ENCODE measurements around the gene OSER1.

OSER1 gene

DNA sequence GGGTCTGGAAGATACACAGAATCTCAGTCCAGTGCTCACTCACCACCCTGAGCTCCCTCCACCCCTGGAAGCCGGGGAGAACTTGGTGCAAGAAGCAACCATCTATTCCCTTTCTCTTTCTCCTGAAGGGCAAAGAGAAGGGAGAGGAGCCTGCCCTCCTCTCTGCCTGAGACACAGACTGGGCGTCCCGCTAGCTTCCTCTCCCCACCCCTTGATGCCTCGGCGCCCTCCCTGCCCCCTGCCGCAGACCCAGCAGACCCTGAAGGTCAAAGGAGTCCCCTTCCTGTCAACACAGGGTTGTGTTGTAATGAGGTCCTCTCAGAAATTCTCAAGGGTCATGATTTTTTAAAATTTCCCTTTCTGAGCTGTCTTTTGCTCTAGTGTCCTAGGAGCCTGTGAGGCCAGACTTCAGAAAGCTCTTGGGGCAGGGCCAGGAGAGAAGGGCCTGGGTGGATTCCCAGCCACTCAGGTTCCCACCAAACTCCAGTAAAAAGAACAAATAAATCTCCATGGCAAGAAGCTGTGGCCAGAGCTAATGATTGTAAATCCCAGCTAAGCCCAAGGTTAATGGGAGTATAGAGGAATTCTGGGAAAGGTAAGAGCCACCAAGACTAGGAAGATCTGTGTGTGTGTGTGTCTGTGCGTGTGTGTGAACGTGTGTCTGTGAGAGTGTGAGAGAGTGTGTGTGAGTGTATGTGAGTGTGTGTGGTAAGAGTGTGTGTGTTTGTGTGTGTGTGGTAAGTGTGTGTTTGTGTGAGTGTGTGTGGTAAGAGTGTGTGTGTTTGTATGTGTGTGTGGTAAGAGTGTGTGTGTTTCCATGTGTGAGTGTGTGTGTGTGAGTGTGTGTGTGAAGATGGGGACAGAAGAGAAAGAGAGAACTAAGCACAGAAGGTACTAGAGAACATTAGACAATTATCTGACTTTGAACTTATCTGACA lies 22.5 kb downstream of the OSER1 start:
- H3K27ac Mint-ChIP-seq: peak overlapping the region; percentile 93
- H3K27me3 Mint-ChIP-seq (ENCODE audit: low read depth, poor library complexity): peaks cover 8% of the 10 kb centered on the region
- TF ChIP-seq, protein P1, sequence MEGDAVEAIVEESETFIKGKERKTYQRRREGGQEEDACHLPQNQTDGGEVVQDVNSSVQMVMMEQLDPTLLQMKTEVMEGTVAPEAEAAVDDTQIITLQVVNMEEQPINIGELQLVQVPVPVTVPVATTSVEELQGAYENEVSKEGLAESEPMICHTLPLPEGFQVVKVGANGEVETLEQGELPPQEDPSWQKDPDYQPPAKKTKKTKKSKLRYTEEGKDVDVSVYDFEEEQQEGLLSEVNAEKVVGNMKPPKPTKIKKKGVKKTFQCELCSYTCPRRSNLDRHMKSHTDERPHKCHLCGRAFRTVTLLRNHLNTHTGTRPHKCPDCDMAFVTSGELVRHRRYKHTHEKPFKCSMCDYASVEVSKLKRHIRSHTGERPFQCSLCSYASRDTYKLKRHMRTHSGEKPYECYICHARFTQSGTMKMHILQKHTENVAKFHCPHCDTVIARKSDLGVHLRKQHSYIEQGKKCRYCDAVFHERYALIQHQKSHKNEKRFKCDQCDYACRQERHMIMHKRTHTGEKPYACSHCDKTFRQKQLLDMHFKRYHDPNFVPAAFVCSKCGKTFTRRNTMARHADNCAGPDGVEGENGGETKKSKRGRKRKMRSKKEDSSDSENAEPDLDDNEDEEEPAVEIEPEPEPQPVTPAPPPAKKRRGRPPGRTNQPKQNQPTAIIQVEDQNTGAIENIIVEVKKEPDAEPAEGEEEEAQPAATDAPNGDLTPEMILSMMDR (IDR thresholded peaks at IDR 0.05): no peak
- peak; percentile 55 for DNase-seq
- peak overlapping the region; percentile 82 for H3K4me3 Mint-ChIP-seq
- H3K4me1 Mint-ChIP-seq: peaks cover 49% of the 10 kb centered on the region
- H3K36me3 Mint-ChIP-seq (ENCODE audit: low read depth): no peaks in the 10 kb centered on the region
- H3K9me3 Mint-ChIP-seq: no peaks in the 10 kb centered on the region

DNA sequence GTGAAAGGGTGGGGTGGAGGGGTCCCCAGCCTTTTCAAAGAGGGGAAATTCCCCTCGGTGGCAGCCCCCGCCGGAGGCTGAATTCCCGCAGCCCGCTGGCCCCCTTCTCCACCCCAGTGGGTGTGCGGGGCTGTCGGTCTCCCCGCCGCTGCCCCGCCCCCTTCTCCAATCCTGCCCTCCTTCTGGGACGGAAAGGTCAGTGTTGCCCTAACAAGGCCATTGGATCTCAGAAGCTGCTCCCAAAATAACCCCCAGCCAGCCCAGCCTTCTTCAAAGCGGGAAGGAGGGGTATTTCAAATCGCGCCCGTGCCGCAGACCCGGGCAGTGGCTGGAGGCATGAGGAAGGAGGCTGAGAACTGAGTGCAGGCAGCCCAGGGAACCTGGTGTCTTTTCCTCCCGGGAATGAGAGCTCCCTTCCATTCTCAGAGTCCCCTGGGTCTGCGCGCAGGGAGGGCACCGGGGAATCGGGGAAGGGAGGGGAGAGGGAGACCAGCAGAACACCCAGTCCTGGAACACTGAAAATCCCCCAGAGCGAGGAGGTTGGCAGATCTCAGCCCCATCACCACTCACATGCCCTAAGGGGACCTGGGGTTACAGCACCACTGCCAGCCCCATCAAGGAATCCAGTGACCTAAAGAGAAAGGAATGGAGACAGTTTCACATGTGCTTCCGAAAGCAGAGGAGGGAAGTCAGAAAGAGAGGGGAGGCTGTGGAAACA lies 23.4 kb downstream of the OSER1 start, which contains the start of gene JPH2:
TSS of gene JPH2 (minus strand) at position 135 of the 718 bp plus-strand sequence. CDS start 483 bp downstream, outside the sequence.
- Mint-ChIP-seq H3K27me3 (ENCODE audit: low read depth, poor library complexity) (peaks cover 8% of the 10 kb centered on the region), H3K4me1 (peaks cover 57% of the 10 kb centered on the region), H3K27ac (peak within 1 kb of the TSS; percentile 93), H3K9me3 (no peaks in the 10 kb centered on the region), H3K4me3 (peak within 1 kb of the TSS; percentile 82), H3K36me3 (ENCODE audit: low read depth) (no peaks in the 10 kb centered on the region)
- TF ChIP-seq, protein P1 (IDR thresholded peaks at IDR 0.05): no peak
- peak; percentile 67 for DNase-seq

DNA sequence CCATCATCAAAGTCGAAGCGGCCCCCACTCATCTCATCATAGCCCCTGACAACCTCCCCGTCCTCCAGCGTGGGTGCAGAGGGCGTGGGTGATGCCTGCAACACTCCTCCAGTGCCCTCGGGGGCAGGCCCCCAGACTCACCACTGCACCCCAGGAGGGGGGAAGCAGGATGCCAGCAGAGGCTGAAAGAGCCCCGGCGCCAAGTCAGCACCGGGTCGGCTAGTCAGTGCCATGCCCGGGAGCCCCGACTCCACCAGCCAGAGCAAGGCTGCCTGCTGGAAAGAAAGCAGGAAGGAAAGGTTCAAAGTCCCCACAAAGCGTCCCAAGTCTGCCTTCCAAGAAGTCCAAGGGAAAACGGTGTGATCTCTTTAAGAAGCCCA lies 23.9 kb downstream of the OSER1 start:
- peaks cover 8% of the 10 kb centered on the region for H3K27me3 Mint-ChIP-seq (ENCODE audit: low read depth, poor library complexity)
- peak overlapping the region; percentile 82 for H3K4me3 Mint-ChIP-seq
- DNase-seq: no peak
- no peaks in the 10 kb centered on the region for H3K9me3 Mint-ChIP-seq
- TF ChIP-seq, protein P1 (IDR thresholded peaks at IDR 0.05): no peak
- no peaks in the 10 kb centered on the region for H3K36me3 Mint-ChIP-seq (ENCODE audit: low read depth)
- H3K4me1 Mint-ChIP-seq: peaks cover 62% of the 10 kb centered on the region
- no peak overlapping the region for H3K27ac Mint-ChIP-seq

GRCh38 chr20:44186201-44186600 lies 24.4 kb downstream of the OSER1 start:
- peak overlapping the region; percentile 82 for H3K4me3 Mint-ChIP-seq
- no peaks in the 10 kb centered on the region for H3K36me3 Mint-ChIP-seq (ENCODE audit: low read depth)
- no peak overlapping the region for H3K27ac Mint-ChIP-seq
- H3K9me3 Mint-ChIP-seq: no peaks in the 10 kb centered on the region
- H3K27me3 Mint-ChIP-seq (ENCODE audit: low read depth, poor library complexity): peaks cover 8% of the 10 kb centered on the region
- TF ChIP-seq, protein P1 (IDR thresholded peaks at IDR 0.05): no peak
- H3K4me1 Mint-ChIP-seq: peaks cover 67% of the 10 kb centered on the region
- DNase-seq: no peak

- Mint-ChIP-seq H3K9me3 (no peaks in the 10 kb centered on the region), H3K4me1 (peaks cover 70% of the 10 kb centered on the region), H3K4me3 (peak overlapping the region; percentile 21), H3K36me3 (ENCODE audit: low read depth) (no peaks in the 10 kb centered on the region), H3K27me3 (ENCODE audit: low read depth, poor library complexity) (peaks cover 8% of the 10 kb centered on the region), H3K27ac (no peak overlapping the region)
- DNase-seq: no peak
- TF ChIP-seq, protein P1 (IDR thresholded peaks at IDR 0.05): no peak
Observed at GRCh38 chr20:44185574-44185973, 25.0 kb downstream of the OSER1 start.
